A549 (cell line): ENCODE measurements around the gene ZNF77. TPM values are rescaled to one million over a fixed set of nuclear protein-coding genes. Genes with fewer than 3 reads are reported as not detected.
A peak's percentile ranks its signal among the peaks of the same experiment; 100 is the strongest.

Experiments used
- ATAC-seq, 2 experiments: fragments of 200-7000 bp in 1 of 2; fragments of >200 bp in 1 of 2; cut with Nextera tagmentation in 1 of 2; cut with Tn5 transposase in 1 of 2; 3 replicates each; pipeline versions ENCODE4 v1.8.0 to v1.9.1; 2018 to 2020; ENCODE audit warnings: mild to moderate bottlenecking in 1 of 2, moderate library complexity in 1 of 2
- CTCF ChIA-PET: fragments of 300-600 bp; sonication (Branson Sonifier 250); formaldehyde crosslinking; extraction: SDS; loops from one replicate; lab custom pipeline; 2021; ENCODE audit warnings: antibody characterized with exemption, inconsistent platforms; lab: Yijun Ruan, JAX
- POLR2A ChIA-PET: fragments of 350-600 bp; formaldehyde crosslinking; extraction: SDS; loops from one replicate; lab custom pipeline; 2021; ENCODE audit warnings: antibody characterized with exemption, inconsistent platforms; lab: Yijun Ruan, JAX
- DNase-seq, 2 experiments: peaks; one replicate each; pipeline versions ENCODE4 v3.0.0 to v3.0.0-alpha.2; 2011 to 2016; ENCODE audit warnings: low read depth in 1 of 2, low spot score in 1 of 2
- FAIRE-seq: peaks from 2 replicates; lab custom pipeline; 2011; peaks lifted over from hg19 to GRCh38; lab: Jason Lieb, UNC
- H3K27ac ChIP-seq, 2 experiments: fragments of >200 bp; sonication (Bioruptor Twin); formaldehyde crosslinking; 3 replicates each; pipeline ENCODE4 v1.5.1; 2016 to 2017
- H3K4me1 ChIP-seq: fragments of >200 bp; sonication (Bioruptor Twin); formaldehyde crosslinking; 3 replicates; pipeline ENCODE4 v1.6.1; 2016
- H3K4me2 ChIP-seq: fragments of >200 bp; sonication (Bioruptor Twin); formaldehyde crosslinking; 3 replicates; pipeline ENCODE4 v1.6.1; 2016
- H3K4me3 ChIP-seq: fragments of >200 bp; sonication (Bioruptor Twin); formaldehyde crosslinking; 3 replicates; pipeline ENCODE4 v1.5.1; 2016
- H3K9me3 ChIP-seq: fragments of >200 bp; sonication (Bioruptor Twin); formaldehyde crosslinking; 3 replicates; pipeline ENCODE4 v1.6.1; 2016
- CBX2 ChIP-seq: fragments of 200-600 bp; sonication (generic); IDR thresholded peaks from 2 replicates; pipeline ENCODE4 v1.6.1; 2016; ENCODE audit warnings: low read depth, mild to moderate bottlenecking, borderline replicate concordance
- CBX8 ChIP-seq: fragments of 200-600 bp; sonication (generic); IDR thresholded peaks from 2 replicates; pipeline ENCODE4 v1.6.1; 2016
- CEBPB ChIP-seq, 2 experiments: fragments of >200 bp in 1 of 2; sonication (Bioruptor Twin) in 1 of 2; formaldehyde crosslinking in 1 of 2; IDR thresholded peaks; 2 replicates each; pipeline ENCODE4 v1.6.1; 2012 to 2016
- CHD2 ChIP-seq: fragments of 150-350 bp; IDR thresholded peaks from 2 replicates; pipeline ENCODE4 v1.6.1; 2014; ENCODE audit warnings: low read length; ENCODE audit not compliant: partially characterized antibody
- EHF ChIP-seq: fragments of 250-450 bp; sonication (Bioruptor Pico); IDR thresholded peaks from 2 replicates; pipeline ENCODE4 v1.5.0; 2020; ENCODE audit warnings: mild to moderate bottlenecking
- FOSB ChIP-seq: fragments of 250-450 bp; sonication (Bioruptor Pico); IDR thresholded peaks from 2 replicates; pipeline ENCODE4 v1.5.0; 2020; ENCODE audit warnings: mild to moderate bottlenecking, moderate library complexity
- FOSL2 ChIP-seq, 2 experiments: fragments of 450-650 bp in 1 of 2; fragments of >200 bp in 1 of 2; sonication (Bioruptor Twin) in 1 of 2; formaldehyde crosslinking; IDR thresholded peaks; 2 replicates each; pipeline versions ENCODE4 v1.5.0 to v1.6.1; 2016 to 2020; ENCODE audit warnings: mild to moderate bottlenecking in 1 of 2, moderate library complexity in 1 of 2
- FOXS1 ChIP-seq: fragments of 250-450 bp; sonication (Bioruptor Pico); IDR thresholded peaks from 2 replicates; pipeline ENCODE4 v1.5.0; 2020; ENCODE audit warnings: mild to moderate bottlenecking, moderate library complexity
- HDAC2 ChIP-seq: fragments of 200-600 bp; sonication (generic); IDR thresholded peaks from 2 replicates; pipeline ENCODE4 v1.6.1; 2016
- HOXB5 ChIP-seq: fragments of 250-450 bp; sonication (Bioruptor Pico); IDR thresholded peaks from 2 replicates; pipeline ENCODE4 v1.5.0; 2020; ENCODE audit warnings: mild to moderate bottlenecking, moderate library complexity
- KDM5A ChIP-seq: fragments of 200-600 bp; sonication (generic); IDR thresholded peaks from 2 replicates; pipeline ENCODE4 v1.6.1; 2016; ENCODE audit warnings: antibody characterized with exemption, mild to moderate bottlenecking
- MAFK ChIP-seq: fragments of 450-650 bp; IDR thresholded peaks from 2 replicates; pipeline ENCODE4 v1.6.1; 2014; ENCODE audit not compliant: partially characterized antibody
- MAZ ChIP-seq: fragments of 150-350 bp; IDR thresholded peaks from 2 replicates; pipeline ENCODE4 v1.6.1; 2014; ENCODE audit warnings: antibody characterized with exemption, low read depth, low read length, borderline replicate concordance
- MYC ChIP-seq: IDR thresholded peaks from 2 replicates; pipeline ENCODE4 v1.6.1; 2012; ENCODE audit warnings: mild to moderate bottlenecking, inconsistent platforms, low read length, improper control_type of control experiment, borderline replicate concordance
- NFE2L2 ChIP-seq: fragments of 150-350 bp; conservative IDR thresholded peaks from 2 replicates; pipeline ENCODE4 v1.6.1; 2014; ENCODE audit warnings: low read length
- RAD21 ChIP-seq, 2 experiments: fragments of >200 bp in 1 of 2; sonication (Bioruptor Twin) in 1 of 2; formaldehyde crosslinking in 1 of 2; IDR thresholded peaks in 1 of 2; conservative IDR thresholded peaks in 1 of 2; 2 replicates in 1 of 2; 3 replicates in 1 of 2; pipeline ENCODE4 v1.6.1; 2012 to 2018; ENCODE audit warnings: inconsistent platforms in 1 of 2
- RCOR1 ChIP-seq: fragments of 150-350 bp; IDR thresholded peaks from 2 replicates; pipeline ENCODE4 v1.6.1; 2014; ENCODE audit warnings: antibody characterized with exemption, low read length, low read depth
- SREBF2 ChIP-seq: fragments of 450-650 bp; IDR thresholded peaks from 2 replicates; pipeline ENCODE4 v1.6.1; 2014; ENCODE audit warnings: mild to moderate bottlenecking, moderate library complexity
- ZC3H11A ChIP-seq: fragments of 450-650 bp; IDR thresholded peaks from 2 replicates; pipeline ENCODE4 v1.6.1; 2014; ENCODE audit warnings: antibody characterized with exemption, mild to moderate bottlenecking
- ZFP36 ChIP-seq: fragments of 450-650 bp; IDR thresholded peaks from 2 replicates; pipeline ENCODE4 v1.6.1; 2014; ENCODE audit warnings: borderline replicate concordance; ENCODE audit not compliant: partially characterized antibody
- WGBS: methylation state at CpG from one replicate; pipeline ENCODE4 v1.1.6; 2017; ENCODE audit errors: missing lambda C conversion rate; 5-methylcytosine and 5-hydroxymethylcytosine counted together
- polyA plus RNA-seq, 4 experiments: library from polyadenylated mRNA; depleted of rRNA in 3 of 4; stranded (reverse); fragments of >200 nt; fragmentation: RNase III in 1 of 4; extraction: RNeasy Plus Mini Kit Qiagen cat#74134 plus additional on column Dnase treatment in 1 of 4; gene quantifications; 2 replicates in 3 of 4; 3 replicates in 1 of 4; pipeline ENCODE4 v1.2.3, GENCODE V29; 2011 to 2017
- TF ChIP-seq, protein P1 (sequence below): IDR thresholded peaks from 2 replicates; pipeline ENCODE4 v1.6.1; 2012
- TF ChIP-seq, protein P2 (sequence below): fragments of 150-350 bp; IDR thresholded peaks from 2 replicates; pipeline ENCODE4 v1.6.1; 2014; ENCODE audit warnings: low read depth, mild to moderate bottlenecking, low read length
- TF ChIP-seq, protein P3 (sequence below): fragments of >200 bp; sonication (Bioruptor Twin); formaldehyde crosslinking; IDR thresholded peaks from 2 replicates; pipeline ENCODE4 v1.6.1; 2016
- TF ChIP-seq, protein P4 (sequence below): fragments of >200 bp; sonication (Bioruptor Twin); formaldehyde crosslinking; IDR thresholded peaks from 3 replicates; pipeline ENCODE4 v1.6.1; 2016
- TF ChIP-seq, protein P5 (sequence below): fragments of 200-600 bp; sonication (generic); IDR thresholded peaks from 2 replicates; pipeline ENCODE4 v1.6.1; 2016; ENCODE audit warnings: antibody characterized with exemption, mild to moderate bottlenecking, moderate library complexity

The ZNF77 gene
- polyA plus RNA-seq, 2 of the 4 experiments (the other 2 are of a cell fraction): 1.7 to 3.4 TPM

DNA sequence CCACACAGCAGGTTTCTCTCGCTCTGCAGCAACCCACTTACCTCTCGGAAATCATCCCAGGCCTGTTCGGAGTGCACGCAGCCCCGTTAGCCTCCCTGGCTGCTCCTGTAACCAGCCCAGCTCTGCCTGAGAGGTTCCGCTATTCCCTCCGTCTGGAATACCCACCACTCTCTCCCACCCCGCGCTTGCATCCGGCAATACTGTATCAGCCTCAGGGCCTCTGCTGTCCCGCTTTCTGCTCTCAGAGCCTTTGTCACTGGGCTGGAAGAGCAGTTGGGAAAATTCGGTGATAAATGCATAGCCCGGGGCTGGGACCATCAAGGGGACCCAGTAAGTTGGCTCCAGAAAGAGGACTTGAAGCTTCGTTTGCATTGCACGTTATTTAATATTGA, 31.8 kb upstream of the ZNF77 start:
- TF ChIP-seq MAFK (no peak), MAZ (no peak), EHF (CRISPR knock-in tag) (no peak), RAD21 (conservative IDR thresholded peaks at IDR 0.05 in 1 of 2, IDR thresholded peaks at IDR 0.05 in 1 of 2) (no peak), CBX2 (no peak), KDM5A (no peak), ZC3H11A (no peak), MYC (no peak)
- TF ChIP-seq, protein P1, sequence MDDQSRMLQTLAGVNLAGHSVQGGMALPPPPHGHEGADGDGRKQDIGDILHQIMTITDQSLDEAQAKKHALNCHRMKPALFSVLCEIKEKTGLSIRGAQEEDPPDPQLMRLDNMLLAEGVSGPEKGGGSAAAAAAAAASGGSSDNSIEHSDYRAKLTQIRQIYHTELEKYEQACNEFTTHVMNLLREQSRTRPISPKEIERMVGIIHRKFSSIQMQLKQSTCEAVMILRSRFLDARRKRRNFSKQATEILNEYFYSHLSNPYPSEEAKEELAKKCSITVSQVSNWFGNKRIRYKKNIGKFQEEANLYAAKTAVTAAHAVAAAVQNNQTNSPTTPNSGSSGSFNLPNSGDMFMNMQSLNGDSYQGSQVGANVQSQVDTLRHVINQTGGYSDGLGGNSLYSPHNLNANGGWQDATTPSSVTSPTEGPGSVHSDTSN: no peak
- TF ChIP-seq, protein P2, sequence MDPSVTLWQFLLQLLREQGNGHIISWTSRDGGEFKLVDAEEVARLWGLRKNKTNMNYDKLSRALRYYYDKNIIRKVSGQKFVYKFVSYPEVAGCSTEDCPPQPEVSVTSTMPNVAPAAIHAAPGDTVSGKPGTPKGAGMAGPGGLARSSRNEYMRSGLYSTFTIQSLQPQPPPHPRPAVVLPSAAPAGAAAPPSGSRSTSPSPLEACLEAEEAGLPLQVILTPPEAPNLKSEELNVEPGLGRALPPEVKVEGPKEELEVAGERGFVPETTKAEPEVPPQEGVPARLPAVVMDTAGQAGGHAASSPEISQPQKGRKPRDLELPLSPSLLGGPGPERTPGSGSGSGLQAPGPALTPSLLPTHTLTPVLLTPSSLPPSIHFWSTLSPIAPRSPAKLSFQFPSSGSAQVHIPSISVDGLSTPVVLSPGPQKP: no peak
- peak in 1 of 2 experiments; percentile 6; a peak in 3 of 6 replicates for ATAC-seq
- Histone ChIP-seq H3K4me2 (peak overlapping the region; percentile 91), H3K4me1 (peaks cover 8% of the 10 kb centered on the region; the same call in 2 of the 3 replicates), H3K4me3 (peak overlapping the region; percentile 53), H3K27ac (peak overlapping the region; percentile 60 to 88), H3K9me3 (no peaks in the 10 kb centered on the region)
- CTCF ChIA-PET: interaction anchor here (0.8 to 3.7 kb wide), 5 partner anchors 15 to 99 kb away, joined by 3 to 17 read pairs (median 7); no protein-coding TSS in a partner anchor
- POLR2A ChIA-PET: interaction anchor here (0.6 to 2.0 kb wide), 3 partner anchors 26 to 98 kb away, joined by 4 to 15 read pairs (median 10); no protein-coding TSS in a partner anchor
- FAIRE-seq: no peak
- WGBS: 22% methylated on average over 15 of the region's 15 CpGs
- DNase-seq: no peak

DNA sequence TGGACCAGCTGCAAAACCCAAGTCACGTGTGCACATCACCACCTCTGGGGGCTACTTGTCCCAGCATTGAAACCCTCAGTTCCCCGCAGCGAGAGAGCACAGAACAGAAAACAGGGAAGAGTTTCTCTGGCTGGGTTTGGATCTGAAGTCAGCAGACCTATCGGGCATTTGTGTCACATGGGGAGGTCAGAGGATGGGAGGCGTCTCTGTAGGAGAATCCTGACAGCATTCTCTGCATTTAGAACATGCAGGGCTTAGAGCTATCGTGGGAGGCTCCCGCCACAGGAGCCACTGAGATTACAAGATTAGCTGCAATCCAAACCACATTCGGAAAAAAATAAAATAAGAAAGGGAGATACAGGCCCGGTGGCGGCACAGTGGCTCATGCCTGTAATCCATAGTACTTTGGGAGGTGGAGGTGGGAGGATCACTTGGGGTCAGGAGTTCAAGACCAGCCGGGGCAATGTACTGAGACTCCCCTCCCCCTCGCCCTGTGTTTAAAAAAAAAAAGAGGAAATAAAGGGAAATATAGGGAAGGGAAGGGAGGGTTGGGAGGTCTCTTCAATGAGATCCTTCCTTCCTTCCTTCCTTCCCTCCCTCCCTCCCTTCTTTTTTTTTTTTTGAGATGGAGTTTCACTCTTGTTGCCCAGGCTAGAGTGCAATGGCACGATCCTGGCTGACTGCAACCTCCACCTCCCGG, 29.7 kb upstream of the ZNF77 start:
- 78% methylated on average over 14 of the region's 14 CpGs for WGBS
- ATAC-seq: no peak
- no peak for DNase-seq
- no peak for FAIRE-seq
- ChIA-PET POLR2A (no interaction called here), CTCF (interaction anchor here (0.6 to 2.4 kb wide), 7 partner anchors 8 to 131 kb away, joined by 3 to 7 read pairs (median 4); no protein-coding TSS in a partner anchor)
- H3K4me1 ChIP-seq: peaks cover 8% of the 10 kb centered on the region; the same call in 2 of the 3 replicates
- H3K4me3 ChIP-seq: no peak overlapping the region
- no peaks in the 10 kb centered on the region for H3K9me3 ChIP-seq
- H3K4me2 ChIP-seq: no peak overlapping the region
- TF ChIP-seq HOXB5 (CRISPR knock-in tag) (no peak), FOXS1 (CRISPR knock-in tag) (no peak), FOSL2 (IDR thresholded peaks at IDR 0.05) (no peak), FOSL2 (CRISPR knock-in tag; IDR thresholded peaks at IDR 0.05) (no peak), ZFP36 (no peak), CBX2 (no peak), MAFK (no peak)
- TF ChIP-seq, protein P3, sequence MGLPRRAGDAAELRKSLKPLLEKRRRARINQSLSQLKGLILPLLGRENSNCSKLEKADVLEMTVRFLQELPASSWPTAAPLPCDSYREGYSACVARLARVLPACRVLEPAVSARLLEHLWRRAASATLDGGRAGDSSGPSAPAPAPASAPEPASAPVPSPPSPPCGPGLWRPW: no peak
- TF ChIP-seq, protein P4, sequence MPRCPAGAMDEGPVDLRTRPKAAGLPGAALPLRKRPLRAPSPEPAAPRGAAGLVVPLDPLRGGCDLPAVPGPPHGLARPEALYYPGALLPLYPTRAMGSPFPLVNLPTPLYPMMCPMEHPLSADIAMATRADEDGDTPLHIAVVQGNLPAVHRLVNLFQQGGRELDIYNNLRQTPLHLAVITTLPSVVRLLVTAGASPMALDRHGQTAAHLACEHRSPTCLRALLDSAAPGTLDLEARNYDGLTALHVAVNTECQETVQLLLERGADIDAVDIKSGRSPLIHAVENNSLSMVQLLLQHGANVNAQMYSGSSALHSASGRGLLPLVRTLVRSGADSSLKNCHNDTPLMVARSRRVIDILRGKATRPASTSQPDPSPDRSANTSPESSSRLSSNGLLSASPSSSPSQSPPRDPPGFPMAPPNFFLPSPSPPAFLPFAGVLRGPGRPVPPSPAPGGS: no peak
- no peak overlapping the region for H3K27ac ChIP-seq

DNA sequence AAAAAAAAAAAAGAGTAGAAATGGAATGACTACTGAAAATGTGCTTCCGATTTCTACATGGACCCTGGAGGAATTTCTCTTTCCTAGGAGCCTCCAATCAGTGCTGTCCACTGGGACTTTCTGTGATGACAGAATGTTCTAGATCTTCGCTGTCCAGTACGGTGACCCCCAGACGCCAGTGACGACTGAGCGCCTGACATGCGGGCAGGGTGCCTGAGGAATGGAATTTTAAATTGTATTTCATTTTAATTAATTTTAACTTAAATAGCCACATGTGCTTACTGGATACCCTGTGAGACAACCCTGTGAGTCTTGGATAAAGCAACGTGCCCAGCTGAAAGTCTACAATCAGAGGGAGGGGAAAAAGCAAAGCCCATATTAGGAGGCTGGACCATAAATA, 28.5 kb upstream of the ZNF77 start:
- no peaks in the 10 kb centered on the region for H3K9me3 ChIP-seq
- no peak for DNase-seq
- no peak for TF ChIP-seq CEBPB (IDR thresholded peaks at IDR 0.05)
- TF ChIP-seq SREBF2: no peak
- no peak for TF ChIP-seq CBX8
- TF ChIP-seq FOXS1 (CRISPR knock-in tag): no peak
- TF ChIP-seq ZC3H11A: no peak
- TF ChIP-seq FOSB (CRISPR knock-in tag): no peak
- TF ChIP-seq NFE2L2: no peak
- TF ChIP-seq, protein P5, sequence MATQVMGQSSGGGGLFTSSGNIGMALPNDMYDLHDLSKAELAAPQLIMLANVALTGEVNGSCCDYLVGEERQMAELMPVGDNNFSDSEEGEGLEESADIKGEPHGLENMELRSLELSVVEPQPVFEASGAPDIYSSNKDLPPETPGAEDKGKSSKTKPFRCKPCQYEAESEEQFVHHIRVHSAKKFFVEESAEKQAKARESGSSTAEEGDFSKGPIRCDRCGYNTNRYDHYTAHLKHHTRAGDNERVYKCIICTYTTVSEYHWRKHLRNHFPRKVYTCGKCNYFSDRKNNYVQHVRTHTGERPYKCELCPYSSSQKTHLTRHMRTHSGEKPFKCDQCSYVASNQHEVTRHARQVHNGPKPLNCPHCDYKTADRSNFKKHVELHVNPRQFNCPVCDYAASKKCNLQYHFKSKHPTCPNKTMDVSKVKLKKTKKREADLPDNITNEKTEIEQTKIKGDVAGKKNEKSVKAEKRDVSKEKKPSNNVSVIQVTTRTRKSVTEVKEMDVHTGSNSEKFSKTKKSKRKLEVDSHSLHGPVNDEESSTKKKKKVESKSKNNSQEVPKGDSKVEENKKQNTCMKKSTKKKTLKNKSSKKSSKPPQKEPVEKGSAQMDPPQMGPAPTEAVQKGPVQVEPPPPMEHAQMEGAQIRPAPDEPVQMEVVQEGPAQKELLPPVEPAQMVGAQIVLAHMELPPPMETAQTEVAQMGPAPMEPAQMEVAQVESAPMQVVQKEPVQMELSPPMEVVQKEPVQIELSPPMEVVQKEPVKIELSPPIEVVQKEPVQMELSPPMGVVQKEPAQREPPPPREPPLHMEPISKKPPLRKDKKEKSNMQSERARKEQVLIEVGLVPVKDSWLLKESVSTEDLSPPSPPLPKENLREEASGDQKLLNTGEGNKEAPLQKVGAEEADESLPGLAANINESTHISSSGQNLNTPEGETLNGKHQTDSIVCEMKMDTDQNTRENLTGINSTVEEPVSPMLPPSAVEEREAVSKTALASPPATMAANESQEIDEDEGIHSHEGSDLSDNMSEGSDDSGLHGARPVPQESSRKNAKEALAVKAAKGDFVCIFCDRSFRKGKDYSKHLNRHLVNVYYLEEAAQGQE: no peak
- no peak for TF ChIP-seq CHD2
- no peak for TF ChIP-seq RCOR1
- no peak for TF ChIP-seq HDAC2
- TF ChIP-seq, all 56 proteins: peak for 0
- FAIRE-seq (no peak), ATAC-seq (no peak)
- POLR2A ChIA-PET: no interaction called here
- CTCF ChIA-PET: interaction anchor here (0.8 to 2.4 kb wide), 6 partner anchors 10 to 132 kb away, joined by 3 to 7 read pairs (median 4); no protein-coding TSS in a partner anchor
- H3K4me3 ChIP-seq: no peak overlapping the region
- peaks cover 8% of the 10 kb centered on the region; the same call in 2 of the 3 replicates for H3K4me1 ChIP-seq
- 89% methylated on average over 8 of the region's 8 CpGs for WGBS
- H3K4me2 ChIP-seq: no peak overlapping the region
- no peak overlapping the region for H3K27ac ChIP-seq
